DOHH2 (cell line): Measurements from ENCODE around the gene BATF2.

Source experiments
- H3F3A ChIP-seq: fragments of 200-600 bp; sonication (generic), shearing (Covaris generic); 2 replicates; pipeline ENCODE4 v1.6.0; 2016; ENCODE audit warnings: antibody characterized with exemption, mild to moderate bottlenecking; ENCODE audit not compliant: control insufficient read depth, insufficient read depth
- H3K27ac ChIP-seq: fragments of 200-600 bp; sonication (generic); 2 replicates; pipeline ENCODE4 v1.5.1; 2014; ENCODE audit warnings: low read depth, mild to moderate bottlenecking, low read length, moderate library complexity
- H3K27me3 ChIP-seq: fragments of 200-600 bp; sonication (generic); 2 replicates; pipeline ENCODE4 v1.6.1; 2014; ENCODE audit warnings: mild to moderate bottlenecking, low read length, mixed read lengths; ENCODE audit not compliant: control insufficient read depth
- H3K36me3 ChIP-seq: fragments of 200-600 bp; sonication (generic); 2 replicates; pipeline ENCODE4 v1.6.1; 2014; ENCODE audit warnings: mild to moderate bottlenecking, low read length, moderate library complexity, mixed read lengths; ENCODE audit not compliant: control insufficient read depth
- H3K4me1 ChIP-seq: fragments of 200-600 bp; sonication (generic); 2 replicates; pipeline ENCODE4 v1.6.1; 2014; ENCODE audit warnings: mild to moderate bottlenecking, low read length, mixed read lengths; ENCODE audit not compliant: control insufficient read depth
- H3K4me2 ChIP-seq: fragments of 200-600 bp; sonication (generic); 2 replicates; pipeline ENCODE4 v1.6.0; 2014; ENCODE audit warnings: mild to moderate bottlenecking, low read length, moderate library complexity
- H3K4me3 ChIP-seq: fragments of 200-600 bp; sonication (generic); 2 replicates; pipeline ENCODE4 v1.5.1; 2014; ENCODE audit warnings: mild to moderate bottlenecking, low read length, mixed read lengths
- H3K79me2 ChIP-seq: fragments of 200-600 bp; sonication (generic); 2 replicates; pipeline ENCODE4 v1.6.1; 2014; ENCODE audit warnings: mild to moderate bottlenecking, low read length, mixed read lengths; ENCODE audit not compliant: control insufficient read depth
- H3K9me2 ChIP-seq: fragments of 200-600 bp; sonication (generic); replicated peaks from 2 replicates; pipeline ENCODE4 v1.6.1; 2014; ENCODE audit warnings: mild to moderate bottlenecking, low read length, mixed read lengths; ENCODE audit not compliant: control insufficient read depth
- H3K9me3 ChIP-seq: fragments of 200-600 bp; sonication (generic); 2 replicates; pipeline ENCODE4 v1.6.1; 2014; ENCODE audit warnings: antibody characterized with exemption, low read length, mixed read lengths; ENCODE audit not compliant: control insufficient read depth, insufficient read depth
- H4K20me1 ChIP-seq: fragments of 200-600 bp; sonication (generic); 2 replicates; pipeline ENCODE4 v1.6.0; 2014; ENCODE audit warnings: low read depth, mild to moderate bottlenecking, antibody characterized with exemption, low read length, moderate library complexity; ENCODE audit not compliant: control insufficient read depth, insufficient read depth
- CTCF ChIP-seq: fragments of 200-600 bp; sonication (generic); IDR thresholded peaks from one replicate; pipeline ENCODE4 v1.5.1; 2014; ENCODE audit warnings: antibody characterized with exemption, mild to moderate bottlenecking, low read depth, low read length; ENCODE audit not compliant: poor library complexity, severe bottlenecking
- EZH2phosphoT487 ChIP-seq: fragments of 200-600 bp; sonication (generic); IDR thresholded peaks from 2 replicates; pipeline ENCODE4 v1.6.1; 2017; ENCODE audit warnings: borderline replicate concordance, mild to moderate bottlenecking, antibody characterized with exemption, low read length, moderate library complexity, mixed read lengths

The BATF2 gene

DNA sequence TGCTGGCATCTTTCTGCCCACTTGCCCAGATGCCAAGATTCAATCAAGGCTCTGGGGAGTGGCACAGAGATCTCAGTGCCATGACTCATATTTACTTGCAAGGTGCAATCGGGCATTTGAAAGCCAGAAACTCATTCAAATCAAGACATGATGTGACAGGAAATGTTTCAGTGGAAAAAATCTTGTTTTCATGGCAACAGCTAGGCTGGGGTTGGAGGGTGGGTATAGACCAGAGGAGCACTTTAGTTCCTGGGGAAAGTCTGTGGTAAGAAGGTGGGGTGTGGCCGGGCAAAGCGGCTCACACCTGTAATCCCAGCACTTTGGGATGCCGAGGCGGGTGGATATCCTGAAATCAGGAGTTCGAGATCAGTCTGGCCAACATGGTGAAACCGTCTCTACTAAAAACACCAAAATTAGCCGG, 26.0 kb downstream of the BATF2 start:
- Histone ChIP-seq H3K27me3 (no peaks in the 10 kb centered on the region), H3K79me2 (no peaks in the 10 kb centered on the region), H4K20me1 (no peaks in the 10 kb centered on the region), H3K36me3 (no peaks in the 10 kb centered on the region), H3K27ac (no peak overlapping the region), H3K9me2 (no peaks in the 10 kb centered on the region), H3F3A (peaks cover 13% of the 10 kb centered on the region), H3K4me1 (peaks cover 41% of the 10 kb centered on the region), H3K4me3 (no peak overlapping the region), H3K9me3 (no peaks in the 10 kb centered on the region), H3K4me2 (no peak overlapping the region)
- TF ChIP-seq CTCF = no peak
- no peak for TF ChIP-seq EZH2phosphoT487

DNA sequence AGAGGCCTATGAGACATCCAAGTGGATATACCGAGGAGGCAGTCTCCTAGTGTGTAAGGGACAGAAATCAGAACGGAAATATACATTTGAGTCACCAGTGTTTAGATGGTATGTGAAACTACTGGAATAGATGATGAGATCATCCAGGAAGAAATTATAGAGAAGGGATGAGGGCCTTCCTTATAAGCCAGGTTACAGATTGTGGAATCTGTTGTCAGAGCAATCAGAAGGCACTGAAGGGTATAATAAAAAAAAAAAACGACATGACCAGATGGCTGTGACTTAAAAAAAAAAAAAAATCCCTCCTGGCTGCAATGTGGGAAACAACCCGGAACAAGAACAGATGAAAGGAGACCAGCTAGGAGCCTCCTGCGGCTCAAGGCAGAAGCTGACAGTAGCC, 27.6 kb downstream of the BATF2 start:
- Histone ChIP-seq H3K4me1 (peaks cover 35% of the 10 kb centered on the region), H3K79me2 (no peaks in the 10 kb centered on the region), H3F3A (peaks cover 6% of the 10 kb centered on the region), H3K36me3 (no peaks in the 10 kb centered on the region), H3K9me3 (no peaks in the 10 kb centered on the region), H3K27me3 (no peaks in the 10 kb centered on the region), H3K27ac (no peak overlapping the region), H4K20me1 (no peaks in the 10 kb centered on the region), H3K4me2 (no peak overlapping the region), H3K9me2 (no peaks in the 10 kb centered on the region), H3K4me3 (no peak overlapping the region)
- no peak for TF ChIP-seq CTCF
- no peak for TF ChIP-seq EZH2phosphoT487

DNA sequence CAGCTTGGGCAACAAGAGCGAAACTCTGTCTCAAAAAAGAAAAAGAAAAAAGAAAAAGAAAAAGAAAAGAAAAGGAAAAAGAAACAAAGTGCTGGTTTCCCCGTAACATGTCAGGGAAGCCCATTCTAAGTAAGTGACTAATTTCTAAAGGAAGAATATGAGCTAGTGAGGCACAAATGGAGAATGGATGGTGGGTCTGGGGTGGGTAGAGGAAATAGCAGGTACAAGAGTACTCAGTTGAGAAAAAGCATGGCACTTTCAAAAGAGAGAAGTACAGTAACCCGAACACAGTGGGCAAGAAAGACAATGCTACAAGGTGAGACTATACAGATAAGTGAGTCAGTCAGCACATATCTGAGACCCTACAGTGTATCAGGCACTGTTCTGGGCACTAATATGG, 29.4 kb downstream of the BATF2 start:
- no peak overlapping the region for H3K4me2 ChIP-seq
- no peaks in the 10 kb centered on the region for H4K20me1 ChIP-seq
- no peaks in the 10 kb centered on the region for H3K36me3 ChIP-seq
- H3K27me3 ChIP-seq = no peaks in the 10 kb centered on the region
- H3K79me2 ChIP-seq = no peaks in the 10 kb centered on the region
- H3K27ac ChIP-seq = no peak overlapping the region
- H3K4me1 ChIP-seq = peaks cover 17% of the 10 kb centered on the region
- no peaks in the 10 kb centered on the region for H3K9me3 ChIP-seq
- TF ChIP-seq EZH2phosphoT487 = no peak
- no peaks in the 10 kb centered on the region for H3F3A ChIP-seq
- H3K4me3 ChIP-seq = no peak overlapping the region
- H3K9me2 ChIP-seq = no peaks in the 10 kb centered on the region

DNA sequence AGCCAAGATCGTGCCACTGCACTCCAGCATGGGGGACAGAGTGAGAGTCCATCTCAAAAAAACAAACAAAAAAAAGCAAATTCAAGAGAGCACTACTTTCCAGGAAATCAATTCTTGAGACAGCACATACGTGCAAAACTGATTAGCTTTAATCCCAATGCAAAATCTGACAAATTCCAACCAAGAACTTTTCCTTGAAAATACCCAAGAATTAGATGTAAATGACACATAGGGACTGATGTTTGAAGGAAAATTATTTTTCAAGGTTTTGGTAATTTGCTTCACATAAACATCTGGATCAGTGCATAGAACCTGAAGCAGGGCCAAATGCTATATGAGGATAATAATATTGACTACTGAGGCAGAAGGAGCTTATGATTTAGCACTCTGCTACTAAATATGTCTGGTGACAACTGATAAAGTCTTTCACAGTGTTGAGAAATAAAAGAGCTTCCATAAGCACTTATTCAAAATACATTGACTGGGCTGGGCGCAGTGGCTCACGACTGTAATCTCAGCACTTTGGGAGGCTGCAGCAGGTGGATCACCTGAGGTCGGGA, 33.6 kb downstream of the BATF2 start:
- Histone ChIP-seq H3K9me3 (no peaks in the 10 kb centered on the region), H4K20me1 (no peaks in the 10 kb centered on the region), H3K4me1 (peaks cover 16% of the 10 kb centered on the region), H3K9me2 (no peaks in the 10 kb centered on the region), H3K27me3 (no peaks in the 10 kb centered on the region), H3K36me3 (no peaks in the 10 kb centered on the region), H3K27ac (no peak overlapping the region), H3K4me3 (no peak overlapping the region), H3F3A (no peaks in the 10 kb centered on the region), H3K79me2 (no peaks in the 10 kb centered on the region), H3K4me2 (no peak overlapping the region)
- TF ChIP-seq EZH2phosphoT487 = no peak
- no peak for TF ChIP-seq CTCF
